SK-N-SH (cell line): ENCODE results near the gene PUS10. TPM values are rescaled to one million over a fixed set of nuclear protein-coding genes. Genes with fewer than 3 reads are reported as not detected.

Experiments
- CTCF ChIA-PET: fragments of 300-600, 350-600 bp; formaldehyde crosslinking; extraction: SDS; loops from one replicate; lab custom pipeline; 2021; lab: Yijun Ruan, JAX
- POLR2A ChIA-PET: fragments of 350-600 bp; sonication (Branson Sonifier 250); formaldehyde crosslinking; extraction: SDS; loops from one replicate; lab custom pipeline; 2020; ENCODE audit warnings: antibody characterized with exemption, inconsistent platforms; lab: Yijun Ruan, JAX
- DNase-seq: peaks from one replicate; pipeline ENCODE4 v3.0.0; 2012
- H2AFZ ChIP-seq: fragments of 200-600 bp; sonication (generic); 2 replicates; pipeline ENCODE4 v1.8.1; 2016; ENCODE audit warnings: antibody characterized with exemption, mild to moderate bottlenecking, low read depth
- H3F3A ChIP-seq: fragments of 200-600 bp; sonication (generic); replicated peaks from 2 replicates; pipeline ENCODE3; 2016; ENCODE audit warnings: antibody characterized with exemption, mild to moderate bottlenecking; ENCODE audit not compliant: insufficient read depth
- H3K27ac ChIP-seq, 2 experiments: fragments of 200-500 bp in 1 of 2; fragments of 200-600 bp in 1 of 2; sonication (Bioruptor generic) in 1 of 2; sonication (generic), shearing (Covaris generic) in 1 of 2; 2 replicates each; pipeline versions ENCODE4 v1.5.1 to v1.6.1; 2014 to 2016; ENCODE audit warnings: low read depth in 2 of 2, inconsistent platforms in 1 of 2, low read length in 1 of 2, mild to moderate bottlenecking in 1 of 2, mixed read lengths in 1 of 2
- H3K27me3 ChIP-seq: fragments of 200-600 bp; sonication (generic), shearing (Covaris generic); 2 replicates; pipeline ENCODE4 v1.6.1; 2016; ENCODE audit warnings: mixed run types; ENCODE audit not compliant: insufficient read depth
- H3K36me3 ChIP-seq, 2 experiments: fragments of 200-500 bp in 1 of 2; fragments of 200-600 bp in 1 of 2; sonication (Bioruptor generic) in 1 of 2; sonication (generic) in 1 of 2; replicated peaks in 1 of 2; 2 replicates each; pipeline versions ENCODE3 to v1.5.1; 2014 to 2016; ENCODE audit warnings: low read length in 1 of 2, mild to moderate bottlenecking in 1 of 2; ENCODE audit not compliant: insufficient read depth in 2 of 2, control insufficient read depth in 1 of 2
- H3K4me1 ChIP-seq, 2 experiments: fragments of 200-500 bp in 1 of 2; fragments of 200-600 bp in 1 of 2; sonication (Bioruptor generic) in 1 of 2; sonication (generic), shearing (Covaris generic) in 1 of 2; 2 replicates each; pipeline versions ENCODE4 v1.5.1 to v1.6.1; 2014 to 2016; ENCODE audit warnings: low read depth in 1 of 2, low read length in 1 of 2, mixed run types in 1 of 2; ENCODE audit not compliant: insufficient read depth in 2 of 2, control insufficient read depth in 1 of 2
- H3K4me2 ChIP-seq: fragments of 200-600 bp; sonication (generic), shearing (Covaris generic); 2 replicates; pipeline ENCODE4 v1.6.1; 2017; ENCODE audit warnings: mixed run types
- H3K4me3 ChIP-seq, 2 experiments: fragments of 200-500 bp in 1 of 2; fragments of 200-600 bp in 1 of 2; sonication (Bioruptor generic) in 1 of 2; sonication (generic), shearing (Covaris generic) in 1 of 2; 2 replicates each; pipeline versions ENCODE4 v1.5.1 to v1.8.1; 2014 to 2016; ENCODE audit warnings: low read depth in 2 of 2, inconsistent platforms in 1 of 2, low read length in 1 of 2, mild to moderate bottlenecking in 1 of 2, mixed read lengths in 1 of 2, moderate library complexity in 1 of 2
- H3K79me2 ChIP-seq: fragments of 200-600 bp; sonication (generic); 2 replicates; pipeline ENCODE4 v1.8.1; 2017; ENCODE audit warnings: mild to moderate bottlenecking; ENCODE audit not compliant: insufficient read depth
- H3K9ac ChIP-seq: fragments of 200-600 bp; sonication (generic); 2 replicates; pipeline ENCODE4 v1.6.1; 2017; ENCODE audit warnings: mixed run types
- H3K9me2 ChIP-seq: fragments of 200-600 bp; sonication (generic); 2 replicates; pipeline ENCODE4 v1.6.1; 2017; ENCODE audit warnings: mixed run types
- H3K9me3 ChIP-seq: fragments of 200-600 bp; sonication (generic); 2 replicates; pipeline ENCODE4 v1.6.1; 2017; ENCODE audit warnings: mixed run types, mild to moderate bottlenecking, moderate library complexity
- H4K20me1 ChIP-seq: fragments of 200-600 bp; sonication (generic); 2 replicates; pipeline ENCODE4 v1.6.1; 2017; ENCODE audit warnings: mild to moderate bottlenecking, mixed run types; ENCODE audit not compliant: insufficient read depth
- ELF1 ChIP-seq: IDR thresholded peaks from 2 replicates; pipeline ENCODE4 v1.4.0; 2012
- EP300 ChIP-seq, 2 experiments: IDR thresholded peaks; 2 replicates each; pipeline versions ENCODE4 v1.4.0 to v1.6.1; 2012; ENCODE audit warnings: borderline replicate concordance in 1 of 2, low read depth in 1 of 2, low read length in 1 of 2
- FOSL2 ChIP-seq: IDR thresholded peaks from 2 replicates; pipeline ENCODE4 v1.4.0; 2012; ENCODE audit warnings: low read depth, mild to moderate bottlenecking, moderate library complexity, borderline replicate concordance
- NFIC ChIP-seq: IDR thresholded peaks from 2 replicates; pipeline ENCODE4 v1.4.0; 2012; ENCODE audit warnings: borderline replicate concordance
- NRF1 ChIP-seq: IDR thresholded peaks from 2 replicates; pipeline ENCODE4 v1.6.1; 2012; ENCODE audit warnings: low read depth, mild to moderate bottlenecking, low read length
- RFX5 ChIP-seq: IDR thresholded peaks from 2 replicates; pipeline ENCODE4 v1.6.1; 2012; ENCODE audit warnings: mild to moderate bottlenecking, improper control_type of control experiment, low read length
- RXRA ChIP-seq: IDR thresholded peaks from 2 replicates; pipeline ENCODE4 v1.4.0; 2012; ENCODE audit warnings: low read depth, mild to moderate bottlenecking, borderline replicate concordance
- TAF1 ChIP-seq: IDR thresholded peaks from 2 replicates; pipeline ENCODE4 v1.6.1; 2012; ENCODE audit warnings: low read depth, mild to moderate bottlenecking, low read length, moderate library complexity, borderline replicate concordance
- TEAD4 ChIP-seq: IDR thresholded peaks from 2 replicates; pipeline ENCODE4 v1.4.0; 2012; ENCODE audit warnings: mild to moderate bottlenecking, borderline replicate concordance; ENCODE audit not compliant: insufficient read depth
- WGBS: methylation state at CpG from one replicate; pipeline ENCODE4 v1.1.6; 2017; ENCODE audit warnings: low lambda C conversion rate; 5-methylcytosine and 5-hydroxymethylcytosine counted together
- polyA plus RNA-seq, 3 experiments: library from polyadenylated mRNA; depleted of rRNA; stranded (reverse); fragments of >200 nt; gene quantifications; 2 replicates each; pipeline ENCODE4 v1.2.3, GENCODE V29; 2012
- TF ChIP-seq, protein P1 (sequence below): IDR thresholded peaks from 2 replicates; pipeline ENCODE4 v1.4.0; 2012; ENCODE audit warnings: low read depth, borderline replicate concordance
- TF ChIP-seq, protein P2 (sequence below): IDR thresholded peaks from 2 replicates; pipeline ENCODE4; 2012
- TF ChIP-seq, protein P3 (sequence below): fragments of 150-350 bp; IDR thresholded peaks from 2 replicates; pipeline ENCODE4 v1.6.1; 2017; ENCODE audit warnings: antibody characterized with exemption, low read length, low read depth, borderline replicate concordance
- TF ChIP-seq, protein P4 (sequence below): IDR thresholded peaks from 2 replicates; pipeline ENCODE4 v1.4.0; 2012; ENCODE audit warnings: low read depth
- TF ChIP-seq, protein P5 (sequence below): fragments of 200-600 bp; sonication (generic); IDR thresholded peaks from 2 replicates; pipeline ENCODE4 v1.6.1; 2017; ENCODE audit warnings: antibody characterized with exemption, mild to moderate bottlenecking, moderate library complexity

The PUS10 gene
- polyA plus RNA-seq, 1 of the 3 experiments (the other 2 are of a cell fraction): 2.8 TPM

DNA sequence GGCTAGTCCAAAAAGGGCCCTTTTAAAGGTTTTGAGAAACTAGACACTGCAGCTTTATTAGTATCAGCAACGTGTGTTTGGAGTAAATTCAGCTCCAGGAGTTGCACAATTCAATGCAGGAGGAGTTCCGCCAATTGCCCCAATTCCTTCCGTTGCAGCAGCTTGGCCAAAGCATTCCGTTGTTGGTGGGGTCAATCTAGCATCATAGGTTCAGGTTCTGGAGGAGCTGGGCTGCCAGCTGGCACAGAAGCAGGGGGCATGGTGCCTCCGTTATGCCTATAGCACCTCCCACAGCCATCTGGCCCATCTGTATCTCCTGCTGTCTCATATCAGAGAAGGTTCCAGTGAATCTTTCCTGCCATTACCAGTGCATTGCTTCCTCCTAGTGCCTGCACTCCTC lies 81.3 kb downstream of the PUS10 start:
- no peaks in the 10 kb centered on the region for H3F3A ChIP-seq
- no peaks in the 10 kb centered on the region for H3K4me1 ChIP-seq
- 87% methylated on average over 5 of the region's 5 CpGs for WGBS
- no peak overlapping the region for H3K27ac ChIP-seq
- no peaks in the 10 kb centered on the region for H4K20me1 ChIP-seq
- H3K9me2 ChIP-seq: no peaks in the 10 kb centered on the region
- ChIA-PET CTCF (no interaction called here), POLR2A (no interaction called here)
- TF ChIP-seq, protein P1, sequence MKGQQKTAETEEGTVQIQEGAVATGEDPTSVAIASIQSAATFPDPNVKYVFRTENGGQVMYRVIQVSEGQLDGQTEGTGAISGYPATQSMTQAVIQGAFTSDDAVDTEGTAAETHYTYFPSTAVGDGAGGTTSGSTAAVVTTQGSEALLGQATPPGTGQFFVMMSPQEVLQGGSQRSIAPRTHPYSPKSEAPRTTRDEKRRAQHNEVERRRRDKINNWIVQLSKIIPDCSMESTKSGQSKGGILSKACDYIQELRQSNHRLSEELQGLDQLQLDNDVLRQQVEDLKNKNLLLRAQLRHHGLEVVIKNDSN: no peak
- TF ChIP-seq, protein P2, sequence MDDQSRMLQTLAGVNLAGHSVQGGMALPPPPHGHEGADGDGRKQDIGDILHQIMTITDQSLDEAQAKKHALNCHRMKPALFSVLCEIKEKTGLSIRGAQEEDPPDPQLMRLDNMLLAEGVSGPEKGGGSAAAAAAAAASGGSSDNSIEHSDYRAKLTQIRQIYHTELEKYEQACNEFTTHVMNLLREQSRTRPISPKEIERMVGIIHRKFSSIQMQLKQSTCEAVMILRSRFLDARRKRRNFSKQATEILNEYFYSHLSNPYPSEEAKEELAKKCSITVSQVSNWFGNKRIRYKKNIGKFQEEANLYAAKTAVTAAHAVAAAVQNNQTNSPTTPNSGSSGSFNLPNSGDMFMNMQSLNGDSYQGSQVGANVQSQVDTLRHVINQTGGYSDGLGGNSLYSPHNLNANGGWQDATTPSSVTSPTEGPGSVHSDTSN: no peak
- no peak for TF ChIP-seq NRF1
- TF ChIP-seq, protein P3, sequence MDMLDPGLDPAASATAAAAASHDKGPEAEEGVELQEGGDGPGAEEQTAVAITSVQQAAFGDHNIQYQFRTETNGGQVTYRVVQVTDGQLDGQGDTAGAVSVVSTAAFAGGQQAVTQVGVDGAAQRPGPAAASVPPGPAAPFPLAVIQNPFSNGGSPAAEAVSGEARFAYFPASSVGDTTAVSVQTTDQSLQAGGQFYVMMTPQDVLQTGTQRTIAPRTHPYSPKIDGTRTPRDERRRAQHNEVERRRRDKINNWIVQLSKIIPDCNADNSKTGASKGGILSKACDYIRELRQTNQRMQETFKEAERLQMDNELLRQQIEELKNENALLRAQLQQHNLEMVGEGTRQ: no peak
- TF ChIP-seq RXRA: no peak
- TF ChIP-seq, protein P4, sequence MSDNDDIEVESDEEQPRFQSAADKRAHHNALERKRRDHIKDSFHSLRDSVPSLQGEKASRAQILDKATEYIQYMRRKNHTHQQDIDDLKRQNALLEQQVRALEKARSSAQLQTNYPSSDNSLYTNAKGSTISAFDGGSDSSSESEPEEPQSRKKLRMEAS: no peak
- TF ChIP-seq EP300 (IDR thresholded peaks at IDR 0.05; ENCODE audit: borderline replicate concordance in 1 of 2, low read depth in 1 of 2, low read length in 1 of 2): no peak
- TF ChIP-seq, protein P5, sequence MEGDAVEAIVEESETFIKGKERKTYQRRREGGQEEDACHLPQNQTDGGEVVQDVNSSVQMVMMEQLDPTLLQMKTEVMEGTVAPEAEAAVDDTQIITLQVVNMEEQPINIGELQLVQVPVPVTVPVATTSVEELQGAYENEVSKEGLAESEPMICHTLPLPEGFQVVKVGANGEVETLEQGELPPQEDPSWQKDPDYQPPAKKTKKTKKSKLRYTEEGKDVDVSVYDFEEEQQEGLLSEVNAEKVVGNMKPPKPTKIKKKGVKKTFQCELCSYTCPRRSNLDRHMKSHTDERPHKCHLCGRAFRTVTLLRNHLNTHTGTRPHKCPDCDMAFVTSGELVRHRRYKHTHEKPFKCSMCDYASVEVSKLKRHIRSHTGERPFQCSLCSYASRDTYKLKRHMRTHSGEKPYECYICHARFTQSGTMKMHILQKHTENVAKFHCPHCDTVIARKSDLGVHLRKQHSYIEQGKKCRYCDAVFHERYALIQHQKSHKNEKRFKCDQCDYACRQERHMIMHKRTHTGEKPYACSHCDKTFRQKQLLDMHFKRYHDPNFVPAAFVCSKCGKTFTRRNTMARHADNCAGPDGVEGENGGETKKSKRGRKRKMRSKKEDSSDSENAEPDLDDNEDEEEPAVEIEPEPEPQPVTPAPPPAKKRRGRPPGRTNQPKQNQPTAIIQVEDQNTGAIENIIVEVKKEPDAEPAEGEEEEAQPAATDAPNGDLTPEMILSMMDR: no peak
- no peaks in the 10 kb centered on the region for H3K9me3 ChIP-seq
- peaks cover 0 to 6% of the 10 kb centered on the region in 2 experiments for H3K36me3 ChIP-seq
- H3K4me2 ChIP-seq: no peak overlapping the region
- no peaks in the 10 kb centered on the region for H3K27me3 ChIP-seq
- DNase-seq: no peak
- H3K4me3 ChIP-seq: no peak overlapping the region
- H3K79me2 ChIP-seq: no peaks in the 10 kb centered on the region
- H2AFZ ChIP-seq: no peak overlapping the region
- H3K9ac ChIP-seq: no peak overlapping the region

DNA sequence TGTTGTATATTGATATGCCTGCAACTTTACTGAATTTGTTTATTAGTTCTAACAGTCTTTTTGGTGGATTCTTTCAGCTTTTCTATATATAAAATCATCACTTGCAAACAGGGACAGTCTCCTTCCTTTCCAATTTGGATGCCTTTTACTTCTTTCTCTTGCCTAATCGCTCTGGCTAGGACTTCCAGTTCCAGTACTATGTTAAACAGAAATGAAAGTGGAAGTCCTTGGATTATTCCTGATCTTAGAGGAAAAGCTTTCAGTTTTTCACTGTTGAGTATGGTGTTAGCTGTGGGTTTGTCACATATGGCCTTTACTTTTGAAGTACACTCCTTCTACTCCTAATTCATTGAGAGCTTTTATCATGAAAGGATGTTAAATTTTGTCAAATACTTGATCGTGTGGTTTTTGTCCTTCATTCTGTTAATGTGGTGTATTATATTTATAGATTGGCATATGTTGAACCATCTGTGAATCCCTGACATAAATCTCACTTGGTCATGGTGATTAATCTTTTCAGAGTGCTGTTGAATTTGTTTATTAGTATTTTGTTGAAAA lies 83.8 kb downstream of the PUS10 start:
- DNase-seq: no peak
- Histone ChIP-seq H3K36me3 (no peaks in the 10 kb centered on the region), H3F3A (no peaks in the 10 kb centered on the region), H4K20me1 (no peaks in the 10 kb centered on the region), H3K79me2 (no peaks in the 10 kb centered on the region), H3K9me2 (no peaks in the 10 kb centered on the region), H3K27me3 (no peaks in the 10 kb centered on the region), H3K9ac (no peak overlapping the region), H2AFZ (no peak overlapping the region), H3K4me2 (no peak overlapping the region), H3K4me3 (no peak overlapping the region), H3K9me3 (no peaks in the 10 kb centered on the region), H3K4me1 (no peaks in the 10 kb centered on the region), H3K27ac (no peak overlapping the region)
- POLR2A ChIA-PET: no interaction called here
- WGBS: 91% methylated on average over 2 of the region's 2 CpGs
- CTCF ChIA-PET: interaction anchor here (1.0 kb wide), 1 partner anchor 64 kb away, joined by 3 read pairs; no protein-coding TSS in a partner anchor
- TF ChIP-seq TAF1: no peak
- TF ChIP-seq, protein P4: no peak
- TF ChIP-seq TEAD4: no peak
- no peak for TF ChIP-seq RFX5
- TF ChIP-seq FOSL2: no peak
- TF ChIP-seq ELF1: no peak
- TF ChIP-seq NFIC: no peak
- no peak for TF ChIP-seq EP300 (IDR thresholded peaks at IDR 0.05; ENCODE audit: borderline replicate concordance in 1 of 2, low read depth in 1 of 2, low read length in 1 of 2)
